Esophagus squamous epithelium (tissue), 5 donors: ENCODE measurements around the gene GGCT. TPM values are rescaled to one million over a fixed set of nuclear protein-coding genes. Genes with fewer than 3 reads are reported as not detected.

Source experiments
- DNase-seq: peaks from one replicate; lab custom pipeline; 2025; lab: John Stamatoyannopoulos, UW
- H3K27ac ChIP-seq, 4 donors: fragments of 200-600 bp; sonication (generic); one replicate each; pipeline ENCODE4 v1.5.1; 2016 to 2019; ENCODE audit warnings: mild to moderate bottlenecking in 1 of 4
- H3K27me3 ChIP-seq, 4 donors: fragments of 200-600 bp; sonication (generic); 1 replicate in 3 of 4; 2 replicates in 1 of 4; pipeline versions ENCODE4 v1.5.1 to v1.6.0; 2017 to 2021; ENCODE audit warnings: antibody characterized with exemption in 1 of 4
- H3K36me3 ChIP-seq, 3 donors: fragments of 200-600 bp; sonication (generic); one replicate each; pipeline ENCODE4 v1.5.1; 2016 to 2019
- H3K4me1 ChIP-seq, 3 donors: fragments of 200-600 bp; sonication (generic); one replicate each; pipeline ENCODE4 v1.5.1; 2017 to 2019
- H3K4me3 ChIP-seq, 4 donors: fragments of 200-600 bp; sonication (generic); 1 replicate in 3 of 4; 2 replicates in 1 of 4; pipeline ENCODE4 v1.5.1; 2016 to 2019; ENCODE audit warnings: mild to moderate bottlenecking in 2 of 4, moderate library complexity in 1 of 4
- H3K9me3 ChIP-seq, 3 donors: fragments of 200-600 bp; sonication (generic); one replicate each; pipeline ENCODE4 v1.5.1; 2016 to 2019
- POLR2A ChIP-seq, 4 donors: fragments of 450-650 bp; IDR thresholded peaks; one replicate each; pipeline ENCODE4 v1.6.1; 2017; ENCODE audit warnings: antibody characterized with exemption in 4 of 4, mild to moderate bottlenecking in 4 of 4, moderate library complexity in 3 of 4
- WGBS, 2 donors: methylation state at CpG; one replicate each; pipeline ENCODE4 v1.1.5; 2018; 5-methylcytosine and 5-hydroxymethylcytosine counted together
- intact Hi-C: fragments of 100-400 bp; cut with DNase I; formaldehyde crosslinking; loops from one replicate; pipeline ENCODE4 v1.15.0; 2022
- total RNA-seq, 4 donors: library from RNA; depleted of rRNA; stranded (reverse); fragments of >200 nt; gene quantifications; one replicate each; pipeline ENCODE4 v1.1.0, GENCODE V29; 2016
- TF ChIP-seq, protein P1 (sequence below), 6 experiments: fragments of 450-650 bp in 4 of 6; fragments of 200-600 bp in 2 of 6; sonication (generic) in 2 of 6; IDR thresholded peaks; one replicate each; pipeline ENCODE4 v1.5.1; 2016 to 2019; ENCODE audit warnings: antibody characterized with exemption in 6 of 6, mild to moderate bottlenecking in 4 of 6, moderate library complexity in 4 of 6
- donor health status: DM: yes; HTN: yes; CAD: no.

GGCT gene
- total RNA-seq, 4 donors from 2014 or later, result 42.3 to 74.9 (median 63.9) TPM

GRCh38 chr7:30451539-30452279 is 52.9 kb downstream of the GGCT start:
- H3K27ac ChIP-seq, result no peak overlapping the region
- no peak overlapping the region for H3K4me3 ChIP-seq
- DNase-seq, result no peak
- peaks cover 15 to 100% (median 38%) of the 10 kb centered on the region in 3 donors for H3K36me3 ChIP-seq
- H3K9me3 ChIP-seq, result no peaks in the 10 kb centered on the region
- TF ChIP-seq POLR2A (IDR thresholded peaks at IDR 0.05), result no peak
- TF ChIP-seq, protein P1, sequence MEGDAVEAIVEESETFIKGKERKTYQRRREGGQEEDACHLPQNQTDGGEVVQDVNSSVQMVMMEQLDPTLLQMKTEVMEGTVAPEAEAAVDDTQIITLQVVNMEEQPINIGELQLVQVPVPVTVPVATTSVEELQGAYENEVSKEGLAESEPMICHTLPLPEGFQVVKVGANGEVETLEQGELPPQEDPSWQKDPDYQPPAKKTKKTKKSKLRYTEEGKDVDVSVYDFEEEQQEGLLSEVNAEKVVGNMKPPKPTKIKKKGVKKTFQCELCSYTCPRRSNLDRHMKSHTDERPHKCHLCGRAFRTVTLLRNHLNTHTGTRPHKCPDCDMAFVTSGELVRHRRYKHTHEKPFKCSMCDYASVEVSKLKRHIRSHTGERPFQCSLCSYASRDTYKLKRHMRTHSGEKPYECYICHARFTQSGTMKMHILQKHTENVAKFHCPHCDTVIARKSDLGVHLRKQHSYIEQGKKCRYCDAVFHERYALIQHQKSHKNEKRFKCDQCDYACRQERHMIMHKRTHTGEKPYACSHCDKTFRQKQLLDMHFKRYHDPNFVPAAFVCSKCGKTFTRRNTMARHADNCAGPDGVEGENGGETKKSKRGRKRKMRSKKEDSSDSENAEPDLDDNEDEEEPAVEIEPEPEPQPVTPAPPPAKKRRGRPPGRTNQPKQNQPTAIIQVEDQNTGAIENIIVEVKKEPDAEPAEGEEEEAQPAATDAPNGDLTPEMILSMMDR (IDR thresholded peaks at IDR 0.05), result no peak
- no peaks in the 10 kb centered on the region for H3K27me3 ChIP-seq
- 88 to 100% methylated on average over 2 to 10 of the region's 29 CpGs for WGBS, 2 donors
- H3K4me1 ChIP-seq, result peaks cover 0 to 5% (median 0%) of the 10 kb centered on the region in 3 donors
- intact Hi-C loops, result no loop called here

- H3K27ac ChIP-seq, result no peak overlapping the region
- TF ChIP-seq, protein P1 (IDR thresholded peaks at IDR 0.05), result no peak
- no peak for TF ChIP-seq POLR2A (IDR thresholded peaks at IDR 0.05)
- intact Hi-C loops, result no loop called here
- no peaks in the 10 kb centered on the region for H3K9me3 ChIP-seq
- no peaks in the 10 kb centered on the region for H3K27me3 ChIP-seq
- H3K36me3 ChIP-seq, result peaks cover 15 to 100% (median 31%) of the 10 kb centered on the region in 3 donors
- peaks cover 0 to 5% (median 0%) of the 10 kb centered on the region in 3 donors for H3K4me1 ChIP-seq
- H3K4me3 ChIP-seq, result no peak overlapping the region
- 86% methylated on average over 5 of the region's 22 CpGs; no CpG with 5 or more reads in 1 of the 2 donors for WGBS, 2 donors
- DNase-seq, result no peak
Observed at GRCh38 chr7:30450983-30451497, 53.6 kb downstream of the GGCT start.

- peaks cover 0 to 5% (median 0%) of the 10 kb centered on the region in 3 donors for H3K4me1 ChIP-seq
- WGBS, 2 donors, result 64 to 72% methylated on average over 5 to 6 of the region's 6 CpGs
- no peak for DNase-seq
- peaks cover 15 to 100% (median 30%) of the 10 kb centered on the region in 3 donors for H3K36me3 ChIP-seq
- H3K27me3 ChIP-seq, result no peaks in the 10 kb centered on the region
- no peak overlapping the region for H3K27ac ChIP-seq
- no peaks in the 10 kb centered on the region for H3K9me3 ChIP-seq
- TF ChIP-seq POLR2A (IDR thresholded peaks at IDR 0.05), result no peak
- TF ChIP-seq, protein P1 (IDR thresholded peaks at IDR 0.05), result no peak
- intact Hi-C loops, result no loop called here
- H3K4me3 ChIP-seq, result no peak overlapping the region
Observed at GRCh38 chr7:30450240-30450982, 54.2 kb downstream of the GGCT start.

DNA sequence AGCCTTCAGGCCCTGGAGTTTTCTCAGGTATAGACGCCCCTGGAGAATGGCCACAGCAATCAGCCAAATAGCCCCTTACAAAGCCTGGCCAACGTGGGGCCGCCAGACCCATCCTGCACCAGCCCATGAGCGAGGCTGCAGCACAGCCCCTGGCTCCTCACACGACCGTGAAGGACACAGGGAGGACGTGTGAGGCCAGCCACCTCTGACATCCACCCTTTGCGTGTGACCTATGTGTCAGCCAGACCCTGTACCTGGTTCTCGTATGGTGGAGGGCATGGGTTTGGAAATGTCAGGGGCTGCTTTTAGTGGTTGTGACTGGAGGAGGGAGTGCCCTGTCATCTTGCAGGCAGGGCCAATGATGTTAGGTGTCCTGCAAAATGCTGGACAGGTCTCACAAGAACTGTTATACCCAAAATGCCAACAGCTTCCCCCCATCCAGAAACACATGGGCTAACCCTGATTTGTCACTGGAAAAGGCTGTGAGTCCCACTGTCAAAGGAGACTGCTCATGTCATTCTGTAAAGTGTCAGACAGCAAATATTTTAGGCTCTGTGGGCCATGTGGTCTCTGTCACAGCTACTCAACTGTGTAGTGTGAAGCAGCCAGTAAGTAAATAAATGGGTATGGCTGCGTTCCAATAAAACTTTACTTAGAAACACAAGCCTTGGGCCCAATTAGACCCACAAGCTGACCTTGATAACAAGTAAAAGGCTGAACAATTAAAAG is 56.0 kb downstream of the GGCT start:
- intact Hi-C loops, result no loop called here
- H3K9me3 ChIP-seq, result no peaks in the 10 kb centered on the region
- no peak overlapping the region for H3K27ac ChIP-seq
- TF ChIP-seq, protein P1 (IDR thresholded peaks at IDR 0.05), result no peak
- no peak for TF ChIP-seq POLR2A (IDR thresholded peaks at IDR 0.05)
- 75 to 85% methylated on average over 1 to 7 of the region's 10 CpGs for WGBS, 2 donors
- H3K4me1 ChIP-seq, result peaks cover 0 to 5% (median 0%) of the 10 kb centered on the region in 3 donors
- H3K4me3 ChIP-seq, result no peak overlapping the region
- H3K36me3 ChIP-seq, result peaks cover 15 to 86% (median 30%) of the 10 kb centered on the region in 3 donors
- no peak for DNase-seq
- no peaks in the 10 kb centered on the region for H3K27me3 ChIP-seq
